RWPE2 (cell line): Measurements from ENCODE around the gene ZFP90.
"Not testable (repeated sequence)": the region's sequence is repeated elsewhere in the genome, so short reads cannot be mapped to it uniquely, and the experiment has no call there.

Experiments used
- ATAC-seq: fragments of 200-7000 bp; cut with Tn5 transposase; 3 replicates; pipeline ENCODE4 v1.9.1; 2021; ENCODE audit warnings: low read depth
- DNase-seq: peaks from one replicate; pipeline ENCODE4 v3.0.0-alpha.2; 2020; ENCODE audit warnings: low spot score
- H3K27ac ChIP-seq: fragments of 450-650 bp; 2 replicates; pipeline ENCODE4 v1.5.1; 2017; ENCODE audit warnings: mild to moderate bottlenecking; ENCODE audit not compliant: poor library complexity, severe bottlenecking
- H3K27me3 ChIP-seq: fragments of 250-450 bp; sonication (Bioruptor Pico); 2 replicates; pipeline ENCODE4 v1.5.1; 2021; ENCODE audit warnings: mild to moderate bottlenecking, moderate library complexity; ENCODE audit not compliant: insufficient read depth, poor library complexity, severe bottlenecking
- H3K36me3 ChIP-seq: fragments of 250-450 bp; sonication (Bioruptor Pico); 2 replicates; pipeline ENCODE4 v1.5.1; 2020; ENCODE audit warnings: low read depth, mild to moderate bottlenecking, moderate library complexity
- H3K4me1 ChIP-seq: fragments of 250-450 bp; sonication (Bioruptor Pico); 2 replicates; pipeline ENCODE4 v1.5.1; 2021; ENCODE audit warnings: mild to moderate bottlenecking, moderate library complexity; ENCODE audit not compliant: insufficient read depth, poor library complexity, severe bottlenecking
- H3K4me3 ChIP-seq: fragments of 250-450 bp; sonication (Bioruptor Pico); 2 replicates; pipeline ENCODE4 v1.5.1; 2021; ENCODE audit warnings: mild to moderate bottlenecking, moderate library complexity; ENCODE audit not compliant: severe bottlenecking
- H3K9me3 ChIP-seq: fragments of 250-450 bp; sonication (Bioruptor Pico); 2 replicates; pipeline ENCODE4 v1.5.1; 2021; ENCODE audit warnings: mild to moderate bottlenecking, moderate library complexity; ENCODE audit not compliant: severe bottlenecking
- CTCF ChIP-seq: fragments of 450-650 bp; IDR thresholded peaks from one replicate; pipeline ENCODE4 v1.5.1; 2017; ENCODE audit warnings: mild to moderate bottlenecking, moderate library complexity; ENCODE audit not compliant: poor library complexity, severe bottlenecking

The ZFP90 gene

GRCh38 chr16:68492151-68492542 lies 46.9 kb upstream of the ZFP90 start:
- DNase-seq, result no peak
- Histone ChIP-seq H3K27ac (no peak overlapping the region), H3K36me3 (no peaks in the 10 kb centered on the region), H3K27me3 (no peaks in the 10 kb centered on the region), H3K9me3 (peaks cover 4% of the 10 kb centered on the region), H3K4me1 (peaks cover 22% of the 10 kb centered on the region), H3K4me3 (no peak overlapping the region)
- no peak for ATAC-seq
- TF ChIP-seq CTCF, result no peak

- H3K27me3 ChIP-seq, result no peaks in the 10 kb centered on the region
- TF ChIP-seq CTCF, result no peak
- H3K9me3 ChIP-seq, result peaks cover 4% of the 10 kb centered on the region
- H3K27ac ChIP-seq, result no peak overlapping the region
- H3K36me3 ChIP-seq, result no peaks in the 10 kb centered on the region
- ATAC-seq, result no peak
- H3K4me1 ChIP-seq, result peaks cover 22% of the 10 kb centered on the region
- DNase-seq, result no peak
- no peak overlapping the region for H3K4me3 ChIP-seq
Observed at GRCh38 chr16:68492543-68493411, 46.3 kb upstream of the ZFP90 start.

GRCh38 chr16:68493412-68494070 lies 45.5 kb upstream of the ZFP90 start:
- TF ChIP-seq CTCF, result no peak
- peaks cover 4% of the 10 kb centered on the region for H3K9me3 ChIP-seq
- H3K27me3 ChIP-seq, result no peaks in the 10 kb centered on the region
- H3K4me1 ChIP-seq, result peaks cover 22% of the 10 kb centered on the region
- H3K4me3 ChIP-seq, result no peak overlapping the region
- H3K36me3 ChIP-seq, result no peaks in the 10 kb centered on the region
- H3K27ac ChIP-seq, result no peak overlapping the region
- no peak for DNase-seq
- ATAC-seq, result no peak

- H3K27me3 ChIP-seq, H3K27ac ChIP-seq, DNase-seq, H3K4me3 ChIP-seq, H3K36me3 ChIP-seq, H3K9me3 ChIP-seq, ATAC-seq: not testable (repeated sequence)
- peaks cover 22% of the 10 kb centered on the region for H3K4me1 ChIP-seq
Observed at GRCh38 chr16:68494261-68494660, 44.8 kb upstream of the ZFP90 start.

GRCh38 chr16:68496689-68497088 lies 42.4 kb upstream of the ZFP90 start:
- peaks cover 8% of the 10 kb centered on the region for H3K4me1 ChIP-seq
- TF ChIP-seq CTCF, result no peak
- H3K9me3 ChIP-seq, result peaks cover 4% of the 10 kb centered on the region
- H3K27ac ChIP-seq, result no peak overlapping the region
- DNase-seq, result no peak
- no peak overlapping the region for H3K4me3 ChIP-seq
- H3K27me3 ChIP-seq, result no peaks in the 10 kb centered on the region
- ATAC-seq, result no peak
- H3K36me3 ChIP-seq, result no peaks in the 10 kb centered on the region
